ENCODE measurements around the gene WWOX.
"Not testable (repeated sequence)": the region's sequence is repeated elsewhere in the genome, so short reads cannot be mapped to it uniquely, and the experiment has no call there.

Gene WWOX

DNA sequence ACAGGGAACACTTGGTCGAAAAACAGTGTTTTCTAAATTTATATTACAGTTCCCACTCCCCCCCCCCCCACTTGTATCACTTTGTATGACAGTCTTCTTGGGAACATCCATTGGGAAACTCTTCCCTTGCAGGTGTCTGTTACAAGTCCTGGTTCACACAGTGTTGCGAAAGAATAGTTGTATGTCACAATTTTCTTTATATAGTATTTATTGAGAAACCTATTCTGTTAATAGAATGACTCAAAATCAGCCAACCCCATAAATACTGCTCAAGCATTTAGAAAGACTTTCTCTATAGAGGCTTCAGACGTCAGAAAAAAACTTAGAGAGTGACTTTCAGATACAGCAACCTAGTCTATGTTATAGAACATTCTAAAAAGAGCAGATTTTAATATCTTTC is 414.4 kb downstream of the WWOX start:
- no peak for DNase-seq
- intact Hi-C loops (cut with DNase I; ENCODE audit: low total_unique reads): no loop called here
- Histone ChIP-seq H3K9me3 (no peaks in the 10 kb centered on the region), H3K27ac (no peak overlapping the region), H3K4me1 (no peaks in the 10 kb centered on the region), H3K4me3 (no peak overlapping the region), H3K27me3 (no peaks in the 10 kb centered on the region), H3K36me3 (no peaks in the 10 kb centered on the region)
- TF ChIP-seq, protein P1, sequence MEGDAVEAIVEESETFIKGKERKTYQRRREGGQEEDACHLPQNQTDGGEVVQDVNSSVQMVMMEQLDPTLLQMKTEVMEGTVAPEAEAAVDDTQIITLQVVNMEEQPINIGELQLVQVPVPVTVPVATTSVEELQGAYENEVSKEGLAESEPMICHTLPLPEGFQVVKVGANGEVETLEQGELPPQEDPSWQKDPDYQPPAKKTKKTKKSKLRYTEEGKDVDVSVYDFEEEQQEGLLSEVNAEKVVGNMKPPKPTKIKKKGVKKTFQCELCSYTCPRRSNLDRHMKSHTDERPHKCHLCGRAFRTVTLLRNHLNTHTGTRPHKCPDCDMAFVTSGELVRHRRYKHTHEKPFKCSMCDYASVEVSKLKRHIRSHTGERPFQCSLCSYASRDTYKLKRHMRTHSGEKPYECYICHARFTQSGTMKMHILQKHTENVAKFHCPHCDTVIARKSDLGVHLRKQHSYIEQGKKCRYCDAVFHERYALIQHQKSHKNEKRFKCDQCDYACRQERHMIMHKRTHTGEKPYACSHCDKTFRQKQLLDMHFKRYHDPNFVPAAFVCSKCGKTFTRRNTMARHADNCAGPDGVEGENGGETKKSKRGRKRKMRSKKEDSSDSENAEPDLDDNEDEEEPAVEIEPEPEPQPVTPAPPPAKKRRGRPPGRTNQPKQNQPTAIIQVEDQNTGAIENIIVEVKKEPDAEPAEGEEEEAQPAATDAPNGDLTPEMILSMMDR (IDR thresholded peaks at IDR 0.05): no peak

- H3K4me1 ChIP-seq; H3K27ac ChIP-seq; H3K27me3 ChIP-seq; DNase-seq; H3K9me3 ChIP-seq; H3K4me3 ChIP-seq; intact Hi-C loops (cut with DNase I; ENCODE audit: low total_unique reads); H3K36me3 ChIP-seq: not testable (repeated sequence)
Measured at GRCh38 chr16:78514888-78515287, 415.4 kb downstream of the WWOX start.

GRCh38 chr16:78515421-78515820 is 416.0 kb downstream of the WWOX start:
- H3K27me3 ChIP-seq: no peaks in the 10 kb centered on the region
- H3K27ac ChIP-seq: no peak overlapping the region
- intact Hi-C loops (cut with DNase I; ENCODE audit: low total_unique reads): no loop called here
- DNase-seq: no peak
- H3K4me1 ChIP-seq: no peaks in the 10 kb centered on the region
- no peaks in the 10 kb centered on the region for H3K9me3 ChIP-seq
- TF ChIP-seq, protein P1 (IDR thresholded peaks at IDR 0.05): no peak
- no peak overlapping the region for H3K4me3 ChIP-seq
- H3K36me3 ChIP-seq: no peaks in the 10 kb centered on the region

GRCh38 chr16:78516006-78516736 is 416.7 kb downstream of the WWOX start:
- Histone ChIP-seq H3K27ac (no peak overlapping the region), H3K4me3 (no peak overlapping the region), H3K27me3 (no peaks in the 10 kb centered on the region), H3K4me1 (no peaks in the 10 kb centered on the region), H3K9me3 (no peaks in the 10 kb centered on the region), H3K36me3 (no peaks in the 10 kb centered on the region)
- TF ChIP-seq, protein P1 (IDR thresholded peaks at IDR 0.05): no peak
- DNase-seq: no peak
- intact Hi-C loops (cut with DNase I; ENCODE audit: low total_unique reads): no loop called here

DNA sequence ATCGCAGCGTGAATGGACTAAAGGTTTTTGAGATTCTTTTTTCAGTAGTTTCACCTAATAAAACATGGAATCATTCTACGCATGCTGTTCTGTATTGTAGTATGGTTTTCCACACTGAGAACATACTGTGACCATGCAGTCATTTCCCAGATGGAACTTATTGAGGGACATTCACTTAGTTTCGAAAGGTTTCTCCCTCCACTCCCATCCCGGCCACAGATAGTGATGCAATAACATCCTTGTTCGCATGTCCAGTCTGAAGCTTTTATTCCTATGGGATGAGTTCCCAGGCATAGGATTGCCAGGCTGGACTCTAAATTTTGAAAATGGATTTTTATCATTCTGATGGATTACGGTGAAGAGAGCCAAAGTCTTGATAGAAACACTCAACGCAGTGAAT is 420.4 kb downstream of the WWOX start:
- no peak for DNase-seq

GRCh38 chr16:78520470-78520869 is 421.0 kb downstream of the WWOX start:
- Histone ChIP-seq H3K4me1 (no peaks in the 10 kb centered on the region), H3K27ac (no peak overlapping the region), H3K36me3 (no peaks in the 10 kb centered on the region), H3K27me3 (no peaks in the 10 kb centered on the region), H3K9me3 (no peaks in the 10 kb centered on the region), H3K4me3 (no peak overlapping the region)
- DNase-seq: no peak
- intact Hi-C loops (cut with DNase I; ENCODE audit: low total_unique reads): no loop called here
- TF ChIP-seq, protein P1 (IDR thresholded peaks at IDR 0.05): no peak

More for the DNA sequence above, 420.4 kb downstream of the WWOX start:
- TF ChIP-seq, protein P1 (IDR thresholded peaks at IDR 0.05): no peak
- H3K4me3 ChIP-seq: no peak overlapping the region
- no peaks in the 10 kb centered on the region for H3K4me1 ChIP-seq
- H3K9me3 ChIP-seq: no peaks in the 10 kb centered on the region
- H3K36me3 ChIP-seq: no peaks in the 10 kb centered on the region
- H3K27ac ChIP-seq: no peak overlapping the region
- H3K27me3 ChIP-seq: no peaks in the 10 kb centered on the region
- intact Hi-C loops (cut with DNase I; ENCODE audit: low total_unique reads): no loop called here

Data from tibial artery (tissue), 4 donors.